ENCODE results near the gene CD63.

CD63 gene

DNA sequence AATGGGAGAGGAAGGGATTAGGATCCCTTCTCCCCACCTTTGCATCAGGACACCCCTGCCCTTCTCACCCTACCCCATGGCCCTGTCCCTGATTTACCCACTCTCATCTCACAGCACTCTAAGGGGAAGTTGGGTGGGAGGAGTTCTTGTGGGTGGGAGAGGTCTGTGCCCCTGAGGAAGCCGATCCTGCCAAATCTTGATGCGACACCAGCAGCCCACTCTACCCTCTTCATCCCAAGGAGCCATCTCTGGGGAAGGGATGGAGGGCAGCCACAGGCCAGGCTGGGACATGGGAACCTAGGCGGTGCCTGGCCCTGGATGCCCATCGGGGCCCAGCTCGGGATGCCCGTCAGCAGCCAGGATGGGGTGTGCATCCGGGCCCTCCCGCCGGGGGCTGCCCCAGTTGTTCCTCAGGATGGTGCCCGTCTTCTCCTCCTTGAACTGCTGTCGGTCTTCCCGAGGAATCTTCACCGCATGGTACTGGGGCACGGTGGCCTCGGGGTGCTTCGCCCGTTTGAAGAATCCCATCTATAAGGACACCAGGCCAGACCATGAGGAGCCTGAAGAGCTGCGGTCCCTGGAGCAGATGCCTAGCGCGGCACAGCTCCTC is 43.9 kb downstream of the CD63 start:
- DNase-seq, result no peak

- DNase-seq, result no peak
These were observed 45.1 kb downstream of the CD63 start for GRCh38 chr12:55683676-55684075.

GRCh38 chr12:55682087-55682796 is 46.6 kb downstream of the CD63 start:
- DNase-seq, result no peak

GRCh38 chr12:55681142-55682077 is 47.4 kb downstream of the CD63 start:
- no peak for DNase-seq

DNA sequence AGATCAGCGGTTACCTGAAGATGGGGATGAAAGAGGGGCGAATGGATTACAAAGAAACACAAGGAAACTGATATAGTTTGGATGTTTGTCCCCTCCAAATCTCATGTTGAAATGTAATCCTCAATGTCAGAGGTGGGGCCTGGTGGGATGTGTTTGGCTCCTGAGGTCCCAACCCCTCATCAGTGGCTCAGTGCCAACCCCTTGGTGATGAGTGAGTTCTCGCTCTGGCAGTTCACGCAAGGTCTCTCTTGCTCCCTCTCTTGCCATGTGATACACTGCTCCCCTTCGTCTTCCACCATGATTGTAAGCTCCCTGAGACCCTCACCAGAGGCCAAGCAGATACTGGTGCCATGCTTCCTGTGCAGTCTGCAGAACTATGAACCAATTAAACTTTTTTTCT is 49.1 kb downstream of the CD63 start:
- no peak for DNase-seq

GRCh38 chr12:55676707-55677106 is 52.1 kb downstream of the CD63 start:
- no peak for DNase-seq

DNA sequence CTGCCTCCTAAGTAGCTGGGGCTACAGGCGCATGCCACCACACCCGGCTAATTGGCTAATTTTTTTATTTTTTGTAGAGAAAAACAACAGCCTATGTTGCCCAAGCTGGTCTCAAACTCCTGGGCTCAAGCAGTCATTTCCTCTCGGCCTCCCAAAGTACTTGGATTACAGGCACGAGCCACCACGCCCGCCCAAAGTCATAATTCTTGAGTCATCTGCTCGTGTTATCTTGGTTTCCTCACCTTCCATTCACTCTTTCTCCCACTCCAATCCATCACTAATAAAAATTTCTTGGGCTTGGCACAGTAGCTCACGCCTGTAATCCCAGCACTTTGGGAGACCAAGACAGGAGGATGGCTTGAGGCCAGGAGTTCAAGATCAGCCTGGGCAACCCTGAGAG is 53.1 kb downstream of the CD63 start:
- DNase-seq, result peak in 1 of 2 donors; percentile 19

Data from CD4-positive, alpha-beta T cell treated with Interleukin-1 beta for 1 hour (primary cell).